HG03196 (cell line): ENCODE measurements around the gene ARHGEF4.

Experiments
- ATAC-seq: cut with Tn5 transposase; IDR thresholded peaks from one replicate; pipeline ENCODE4 v1.9.1; 2021; ENCODE audit not compliant: unreplicated experiment

ARHGEF4 gene, protein sequence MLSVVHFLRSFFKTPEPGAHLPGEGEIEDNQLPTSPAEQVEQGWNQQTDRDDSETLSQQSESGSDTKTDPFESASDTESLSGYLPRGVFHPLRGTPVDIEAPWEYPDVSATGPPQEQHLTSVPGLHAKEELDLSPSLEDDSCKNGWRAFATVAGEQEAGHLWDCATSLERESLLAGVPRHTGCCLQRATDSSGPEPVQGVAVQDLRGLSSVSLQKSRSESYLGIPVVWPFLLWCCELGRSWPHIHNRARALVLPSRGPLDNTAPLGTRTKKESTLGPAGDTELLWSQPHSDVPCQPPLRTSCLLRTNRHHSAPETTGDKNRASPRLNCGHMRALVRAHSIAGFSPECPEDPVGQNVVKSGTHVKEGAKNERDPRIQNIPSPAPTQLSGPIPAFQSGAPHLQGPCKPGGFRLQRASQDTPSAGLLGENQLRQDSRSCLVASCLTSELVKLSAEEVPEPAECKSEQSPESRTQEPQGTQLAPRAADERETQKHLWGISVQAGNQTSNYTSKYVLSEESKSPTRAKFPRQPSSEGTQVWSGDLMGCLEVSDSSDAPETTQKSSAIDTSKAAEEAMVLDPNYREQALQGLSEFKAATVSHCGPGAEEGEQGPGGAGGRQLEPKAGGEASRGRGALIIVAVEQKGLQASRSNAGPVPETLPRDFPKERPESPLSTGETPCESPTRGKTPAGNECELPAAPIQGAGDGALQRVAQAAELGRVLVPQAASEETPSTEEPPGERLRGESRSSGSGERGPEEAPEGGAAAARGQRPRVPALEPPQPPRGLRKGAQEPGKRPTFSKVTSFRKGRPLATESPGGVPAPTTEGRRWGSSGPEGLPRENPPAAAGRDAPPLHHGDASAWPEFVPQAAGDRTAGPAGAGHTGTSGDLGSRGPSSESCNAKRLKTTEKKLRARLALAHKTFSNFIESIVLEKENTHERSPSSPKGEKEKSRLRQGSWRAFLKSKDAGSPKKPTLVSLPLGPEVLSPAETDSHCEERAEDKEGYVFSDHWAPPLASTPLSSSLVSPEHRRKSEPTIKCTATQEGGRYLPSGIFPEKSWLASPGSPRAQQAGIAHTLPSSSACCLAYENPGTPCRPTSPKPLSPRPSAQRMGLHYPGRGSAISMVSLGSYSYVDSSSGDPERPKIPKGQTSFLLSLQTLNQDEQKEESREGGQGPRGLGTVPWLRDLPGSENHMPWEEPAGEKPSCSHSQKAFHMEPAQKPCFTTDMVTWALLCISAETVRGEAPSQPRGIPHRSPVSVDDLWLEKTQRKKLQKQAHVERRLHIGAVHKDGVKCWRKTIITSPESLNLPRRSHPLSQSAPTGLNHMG (N-terminal part only)

DNA sequence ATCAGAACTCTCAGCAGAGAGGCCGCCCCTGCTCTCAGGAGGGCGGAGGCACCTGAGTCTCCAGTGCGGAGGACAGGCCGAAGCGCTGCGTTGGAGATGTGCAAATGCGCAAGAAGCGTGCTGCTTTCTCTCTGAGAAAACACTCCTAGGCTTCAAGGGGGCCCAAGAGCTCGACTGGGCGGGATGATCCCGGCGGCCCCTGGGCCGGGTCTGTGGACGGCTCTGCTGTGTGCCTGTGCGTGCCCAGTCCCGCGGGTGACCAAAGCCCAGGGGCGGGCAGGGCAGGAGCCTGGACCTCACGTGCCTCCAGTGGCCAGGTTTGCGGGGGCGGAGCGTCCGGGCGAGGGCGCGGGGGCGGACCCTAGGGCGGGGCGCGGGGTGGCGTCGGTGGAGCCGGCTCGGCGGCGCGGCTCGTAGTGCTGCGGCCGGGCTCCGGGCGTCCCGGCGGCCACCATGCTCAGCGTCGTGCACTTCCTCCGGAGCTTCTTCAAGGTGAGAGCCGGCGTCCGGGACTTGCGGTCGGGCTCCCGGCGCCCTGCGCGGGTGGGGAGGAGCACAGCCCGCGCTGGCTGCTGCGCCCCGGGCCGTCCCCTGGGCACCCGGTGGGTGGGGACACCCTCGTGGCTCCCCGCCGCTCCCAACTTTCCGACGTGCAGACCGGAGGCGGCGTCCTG lies at the start of gene ARHGEF4:
ARHGEF4 (plus strand) TSS at position 414 of the 674 bp plus-strand sequence; CDS start at position 454, 40 bp downstream.
- ATAC-seq, result no peak

DNA sequence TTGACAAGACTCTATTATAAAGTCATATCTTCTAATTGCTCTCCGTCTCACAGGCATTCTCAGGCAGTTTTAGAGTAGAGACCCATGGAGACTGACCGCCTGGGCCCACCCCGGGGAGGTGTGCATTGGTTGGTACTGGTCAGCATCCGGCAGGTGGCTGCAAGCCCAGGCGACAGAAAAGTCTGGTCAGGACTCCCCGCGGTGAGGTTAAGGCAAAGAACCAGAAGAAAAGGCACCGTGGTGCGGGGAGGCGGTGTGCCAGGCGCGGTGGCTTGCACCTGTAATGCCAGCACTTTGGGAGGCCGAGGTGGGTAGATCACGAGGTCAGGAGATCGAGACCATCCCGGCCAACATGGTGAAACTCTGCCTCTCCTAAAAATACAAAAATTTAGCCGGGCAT lies 48.9 kb upstream of the ARHGEF4 start:
- ATAC-seq, result no peak

DNA sequence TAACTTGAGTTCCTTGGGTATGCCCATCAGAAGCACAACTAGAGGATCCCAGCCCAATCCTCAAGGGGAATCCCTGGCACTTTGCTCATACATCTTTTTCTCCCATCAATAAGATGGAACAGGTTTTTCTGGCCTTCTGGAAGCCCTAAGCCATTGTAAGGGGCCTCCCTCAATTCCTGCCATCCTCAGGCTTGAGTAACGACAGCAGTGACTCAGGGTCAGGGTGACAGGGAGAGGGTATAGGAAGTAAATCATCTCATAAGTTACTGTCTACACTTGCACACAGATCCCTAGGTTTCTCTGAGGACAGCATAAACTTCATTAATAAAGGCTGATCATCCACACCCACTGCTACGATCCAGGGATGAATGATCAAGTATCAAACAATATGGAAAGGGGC lies 46.4 kb upstream of the ARHGEF4 start:
- ATAC-seq, result no peak

DNA sequence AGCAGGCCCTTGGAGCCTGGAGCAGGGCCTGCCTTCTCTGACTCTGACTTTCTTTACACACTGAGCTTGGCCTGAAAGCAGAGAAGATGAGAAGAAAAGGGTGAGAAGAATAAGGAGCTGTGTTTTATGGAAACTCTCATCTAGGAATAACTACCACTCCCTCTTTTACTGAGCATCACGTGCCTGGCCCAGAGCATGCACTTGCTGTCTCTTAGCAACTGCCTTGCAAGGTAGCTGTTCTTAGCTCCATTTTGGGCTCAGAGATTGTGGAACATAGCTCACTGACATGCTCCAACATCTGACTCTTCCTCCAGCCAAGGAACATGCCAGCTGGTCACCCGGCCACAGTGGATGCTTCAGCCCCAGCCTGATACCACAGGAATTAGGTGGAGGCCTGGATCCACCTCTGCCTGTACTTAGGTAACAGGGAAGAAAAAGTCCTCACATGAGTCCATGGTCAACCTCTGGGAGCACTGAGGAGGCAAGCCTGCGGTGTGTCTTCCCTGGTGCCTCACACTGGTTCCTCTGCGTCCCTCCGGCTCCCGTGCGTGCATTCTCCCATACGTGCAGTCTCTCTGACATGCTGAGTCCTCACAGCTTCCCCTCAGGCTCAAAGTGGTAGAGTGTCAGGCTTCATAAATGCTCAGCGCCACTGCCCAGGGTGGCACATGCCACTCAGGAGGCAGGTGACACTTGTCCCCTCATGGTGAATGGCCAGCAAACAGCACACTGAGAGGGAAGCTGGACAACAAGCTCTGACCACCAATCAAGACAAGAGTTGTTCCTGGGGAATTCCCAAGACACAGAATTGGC lies 45.7 kb upstream of the ARHGEF4 start:
- no peak for ATAC-seq

DNA sequence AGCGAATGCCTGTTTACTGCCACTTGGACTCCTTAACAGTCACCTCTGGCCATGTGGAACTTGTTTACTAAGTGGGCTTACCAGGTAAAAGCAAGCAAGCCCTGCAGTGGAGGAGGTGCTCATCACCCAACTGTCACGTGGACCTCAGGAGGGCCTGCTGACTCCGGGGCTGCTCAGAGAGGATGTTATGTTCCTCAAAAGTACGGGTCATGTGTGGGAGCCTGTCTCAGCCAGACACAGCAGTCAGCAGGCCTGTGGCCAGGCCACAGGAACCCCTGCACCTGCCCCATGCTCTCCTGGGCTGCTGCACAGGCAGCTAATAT lies 45.1 kb upstream of the ARHGEF4 start:
- ATAC-seq, result no peak

DNA sequence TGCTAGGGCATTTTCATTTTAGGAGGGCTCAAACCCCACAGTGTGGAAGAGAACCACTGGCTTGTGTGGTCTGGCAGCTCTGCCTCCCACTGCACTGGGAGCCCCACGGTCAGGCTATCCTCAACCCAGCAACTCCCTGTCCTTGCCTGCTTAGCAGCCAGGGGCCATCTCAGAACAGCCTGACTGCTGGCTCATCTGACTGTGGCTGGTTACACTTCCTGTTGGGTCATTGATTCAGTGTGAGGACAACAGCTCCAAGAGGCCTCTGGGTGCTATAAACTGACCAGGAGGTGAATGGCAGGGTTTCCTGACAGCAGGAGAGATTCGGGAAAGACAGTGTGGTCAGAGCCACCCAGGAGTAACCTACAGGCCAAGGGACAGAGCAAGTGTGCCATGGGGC lies 41.3 kb upstream of the ARHGEF4 start:
- ATAC-seq, result no peak

DNA sequence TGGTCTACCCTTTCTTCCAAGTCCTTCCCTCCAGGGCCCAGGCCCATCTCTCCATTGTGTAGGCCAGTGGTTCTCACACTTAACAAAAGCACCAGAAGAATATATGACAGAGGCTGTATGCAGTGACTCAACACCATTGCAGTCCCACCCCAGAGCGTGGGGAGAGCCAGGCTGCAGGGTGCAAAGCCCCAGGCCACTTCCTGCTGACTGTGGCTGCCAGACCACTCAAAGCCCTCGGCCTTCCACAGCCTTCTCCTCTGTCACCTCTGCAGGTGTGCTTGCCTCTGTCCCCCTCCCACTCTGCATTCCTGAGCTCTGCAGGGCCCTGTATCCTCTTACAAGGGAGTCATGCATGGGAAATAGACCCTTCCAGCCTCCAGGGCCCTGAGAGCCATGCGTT lies 40.4 kb upstream of the ARHGEF4 start:
- ATAC-seq, result no peak

DNA sequence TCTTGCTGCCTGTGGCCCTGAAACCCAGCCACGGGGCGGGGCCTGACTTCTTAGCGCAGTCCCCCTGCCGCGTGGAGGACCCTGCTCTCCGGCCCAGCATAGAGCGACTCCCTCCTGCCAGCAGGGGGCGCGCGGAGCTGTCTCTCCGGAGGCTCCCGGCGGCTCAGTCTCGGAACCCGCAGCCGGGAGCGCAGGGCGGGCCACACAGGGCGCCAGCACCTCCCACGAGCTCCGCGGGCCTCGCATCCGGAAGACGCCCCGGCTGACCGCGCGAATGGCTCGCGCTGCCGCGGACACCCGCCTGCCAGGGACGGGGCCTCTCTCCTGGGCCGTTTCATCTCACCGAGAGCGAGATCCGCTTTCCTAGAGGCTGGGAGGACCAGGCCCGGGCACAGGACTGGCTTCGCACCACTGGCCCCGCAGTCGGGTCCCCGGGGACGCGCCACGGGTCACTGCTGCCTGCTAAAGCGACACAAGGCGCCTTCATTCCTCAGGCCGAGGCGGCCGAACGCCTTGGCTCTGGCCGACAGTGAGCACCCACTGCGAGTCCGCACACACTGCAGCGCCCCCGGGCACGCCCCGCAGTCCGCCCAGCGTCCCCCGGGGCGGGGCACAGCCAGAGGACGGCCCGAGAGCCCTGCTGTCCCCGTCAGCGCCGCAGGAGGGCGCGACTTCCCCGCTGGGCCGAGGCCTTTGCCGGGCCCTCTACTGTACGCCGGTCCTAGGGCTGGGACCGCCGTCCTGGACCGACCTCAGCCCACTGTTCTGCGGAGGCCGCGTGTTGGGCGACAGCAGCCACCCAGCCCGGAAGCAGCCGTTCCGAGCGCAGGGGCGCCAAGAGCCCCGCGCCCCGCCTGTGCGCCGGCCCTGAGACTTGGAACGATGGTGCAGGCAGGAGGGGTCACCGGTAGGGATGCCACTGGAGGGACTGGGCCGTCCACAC lies 39.0 kb upstream of the ARHGEF4 start:
- ATAC-seq, result peak; percentile 92

DNA sequence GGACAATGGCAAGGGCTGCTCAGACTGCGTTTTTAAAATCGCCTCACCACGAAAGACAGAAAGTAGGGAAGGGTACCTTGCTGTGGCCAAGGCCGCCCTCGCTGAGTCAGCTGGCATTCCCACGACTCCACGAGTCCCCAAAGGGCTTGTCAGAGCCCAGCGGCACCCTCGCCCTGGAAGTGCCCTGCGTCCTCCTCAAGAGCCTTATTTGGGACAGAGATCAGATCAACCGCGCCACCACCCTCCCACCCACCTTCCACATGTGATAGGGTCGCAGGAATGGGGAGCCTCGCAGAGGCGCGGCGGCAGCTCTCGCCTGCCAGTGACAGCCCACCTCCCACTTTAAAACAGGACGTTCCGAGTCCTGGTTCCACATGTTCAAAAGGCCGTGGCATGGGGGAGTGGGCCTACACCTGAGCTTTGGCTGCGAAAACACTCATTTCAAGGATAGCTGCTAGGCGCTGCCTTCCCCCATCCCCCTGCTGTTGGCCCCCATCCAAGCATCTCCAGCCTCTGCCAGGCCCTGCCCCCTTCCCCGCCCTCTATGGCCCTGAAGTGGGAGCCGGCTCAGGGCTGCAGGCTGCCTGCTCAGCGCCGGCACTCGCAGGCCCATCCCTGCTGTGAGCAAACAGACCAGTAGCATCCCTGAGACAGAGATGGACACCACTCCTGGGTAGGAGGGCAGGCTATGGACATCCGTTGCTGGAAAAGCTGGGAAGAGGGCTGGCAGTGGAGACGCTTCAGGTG lies 38.1 kb upstream of the ARHGEF4 start:
- no peak for ATAC-seq

DNA sequence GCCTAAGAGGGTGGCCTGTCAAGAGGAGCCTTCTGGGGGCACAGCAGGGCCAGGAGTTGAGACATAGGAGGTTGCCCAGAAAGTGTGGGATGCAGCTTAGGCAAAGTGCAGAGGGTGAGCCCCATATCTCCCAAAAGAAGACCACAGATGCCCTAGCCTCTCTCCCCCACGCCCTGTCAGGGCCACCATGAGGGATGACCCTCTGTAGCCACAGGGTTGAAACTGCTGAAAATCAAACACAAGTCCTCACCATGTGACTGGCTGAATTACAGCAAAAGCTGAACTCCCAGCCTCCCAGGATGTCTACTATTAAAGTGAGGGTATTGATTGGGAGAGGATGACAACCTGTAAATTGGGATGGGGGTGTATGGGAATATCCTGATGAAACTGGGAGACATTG lies 37.4 kb upstream of the ARHGEF4 start:
- ATAC-seq, result no peak

DNA sequence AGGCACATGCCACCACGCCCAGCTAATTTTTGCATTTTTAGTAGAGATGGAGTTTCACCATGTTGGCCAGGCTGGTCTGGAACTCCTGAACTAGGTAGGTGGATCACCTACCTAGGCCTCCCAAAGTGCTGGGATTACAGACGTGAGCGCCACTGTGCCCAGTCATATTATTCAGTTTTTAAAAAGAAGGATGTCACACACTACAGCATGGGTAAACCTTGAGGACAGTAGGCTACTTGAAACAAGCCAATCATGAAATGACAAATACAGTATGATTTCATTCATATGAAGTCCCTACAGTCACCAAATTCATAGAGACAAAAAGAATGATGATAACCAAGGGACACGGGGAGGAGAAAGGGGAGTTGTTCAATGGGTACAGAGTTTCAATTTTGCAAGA lies 31.1 kb upstream of the ARHGEF4 start:
- ATAC-seq, result no peak

DNA sequence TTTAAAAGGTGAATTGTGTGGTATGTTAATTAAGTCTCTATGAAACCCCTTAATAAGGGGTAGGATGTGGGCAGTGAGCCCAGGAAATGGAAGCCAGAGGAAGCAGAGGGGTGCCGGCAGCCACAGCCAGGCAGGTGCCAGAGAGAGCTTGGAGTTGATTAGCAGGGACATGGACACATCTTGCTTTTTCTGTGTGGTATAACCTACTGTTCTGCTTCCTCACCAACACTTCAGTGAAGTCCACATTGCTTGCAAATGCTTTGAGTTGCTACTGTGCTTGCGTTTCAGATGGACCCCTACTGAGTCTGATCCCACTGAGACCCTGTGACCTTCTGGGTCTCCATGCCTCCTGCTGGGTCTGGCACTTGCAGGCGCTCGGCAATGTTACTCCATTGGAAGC lies 30.3 kb upstream of the ARHGEF4 start:
- no peak for ATAC-seq

DNA sequence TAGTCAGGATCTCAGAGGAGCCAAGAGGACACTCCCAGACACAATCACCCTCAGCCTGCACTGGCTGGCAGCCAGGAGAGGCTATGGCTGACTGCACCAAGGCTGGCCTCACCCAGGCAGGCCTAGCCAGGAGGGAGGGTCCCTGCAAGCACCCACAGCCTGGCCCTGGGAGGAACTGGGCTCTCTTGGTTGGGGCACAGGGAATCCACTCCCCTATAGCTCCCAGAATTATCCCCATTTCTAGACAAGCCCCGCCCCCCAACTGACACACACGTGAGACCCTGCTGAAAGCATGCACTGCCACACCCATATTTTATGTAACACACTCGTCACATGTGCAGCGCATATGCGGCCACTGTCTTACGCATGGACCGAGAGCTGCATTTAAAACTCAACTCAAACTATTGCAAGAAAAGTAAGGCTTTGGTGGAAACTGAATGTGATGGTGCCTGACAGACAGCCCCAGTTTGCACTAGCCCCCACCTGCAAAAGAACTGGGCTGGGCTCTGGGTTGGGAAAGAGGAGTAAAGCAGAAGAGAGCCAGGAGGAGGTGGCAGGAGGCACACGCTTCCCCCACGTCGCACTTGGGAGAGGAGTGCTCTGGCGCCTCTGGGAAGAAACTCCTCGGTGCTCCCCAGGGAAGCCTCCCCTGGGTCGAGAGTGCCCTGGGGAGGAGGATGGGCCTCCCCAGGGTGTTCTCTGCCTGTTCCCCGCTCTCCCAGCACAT lies 28.9 kb upstream of the ARHGEF4 start:
- no peak for ATAC-seq

DNA sequence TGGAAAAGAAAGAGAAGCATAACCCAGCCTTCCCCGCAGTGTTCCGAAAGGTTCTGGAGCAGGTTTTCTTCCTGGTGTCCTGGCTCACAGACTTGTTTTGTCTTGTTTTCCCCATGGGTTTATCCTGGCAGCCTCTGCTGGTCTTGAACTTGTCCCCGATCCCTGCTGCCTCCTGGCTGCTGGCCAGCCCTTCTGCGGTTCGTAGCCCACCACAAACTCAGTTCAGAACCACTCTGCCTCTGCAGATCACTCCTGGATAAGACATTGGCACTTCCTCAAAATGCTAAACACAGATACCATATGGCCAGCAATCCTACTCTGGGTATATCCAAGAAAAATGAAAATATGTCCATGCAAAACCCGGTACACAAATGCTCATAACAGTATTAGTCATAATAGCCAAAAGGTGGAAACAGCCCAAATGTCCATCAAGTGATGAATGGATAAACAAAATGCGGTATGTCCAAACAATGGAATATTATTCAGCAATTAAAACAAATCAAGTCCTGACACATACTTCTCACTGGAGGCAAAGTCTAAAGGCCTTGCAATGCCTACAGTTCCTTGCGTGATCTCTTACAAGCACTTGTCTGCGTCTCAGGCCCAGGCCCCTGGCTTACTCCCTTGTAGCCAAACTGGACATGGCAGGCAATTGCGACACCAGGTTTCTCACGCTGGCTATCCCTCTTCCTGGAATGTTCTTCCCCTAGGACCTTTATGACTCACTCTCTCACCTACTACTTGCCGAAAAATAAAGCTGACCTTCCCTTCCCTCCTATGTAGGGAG lies 28.0 kb upstream of the ARHGEF4 start:
- ATAC-seq, result no peak

DNA sequence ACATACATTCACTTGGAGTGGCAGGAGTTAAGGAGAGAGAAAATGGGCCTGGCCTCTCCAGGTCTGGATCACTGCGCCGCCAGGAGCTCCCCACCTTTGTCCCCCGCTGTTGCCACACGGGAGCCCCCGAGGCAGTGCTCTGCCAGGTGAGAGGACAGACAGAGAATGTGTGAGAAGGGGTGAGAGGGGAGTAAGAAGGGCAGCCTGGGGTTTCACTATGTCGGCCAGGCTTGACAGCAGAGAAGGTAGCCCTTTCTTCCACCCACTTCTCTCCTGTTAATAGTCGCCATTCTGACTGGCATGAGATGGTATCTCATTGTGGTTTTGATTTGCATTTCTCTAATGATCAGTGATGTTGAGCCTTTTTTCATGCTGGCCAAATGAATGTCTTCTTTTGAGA lies 26.2 kb upstream of the ARHGEF4 start:
- no peak for ATAC-seq

DNA sequence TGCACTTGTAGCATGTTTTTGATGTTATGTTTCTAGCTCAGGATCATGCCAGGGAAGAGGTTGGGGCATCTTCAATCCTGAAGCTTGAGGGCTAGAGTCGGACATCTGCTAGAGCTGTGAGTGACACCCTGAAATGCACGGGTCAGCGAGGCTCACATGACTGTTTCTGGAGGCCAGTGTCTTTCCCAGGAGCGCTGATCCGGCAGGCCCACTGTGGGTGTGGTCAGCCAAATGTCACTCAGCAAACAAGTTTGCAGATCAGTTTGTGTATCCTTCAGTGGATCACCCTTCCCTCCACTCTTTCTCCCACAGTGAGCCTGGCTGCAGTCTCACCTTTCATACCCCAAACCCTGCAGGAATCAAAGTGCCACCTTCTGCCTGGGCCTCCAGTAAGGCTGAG lies 23.0 kb upstream of the ARHGEF4 start:
- ATAC-seq, result no peak
